IPS DF 19.7 (cell line): ENCODE data around the gene ADAP2.
"Not testable (repeated sequence)": the region's sequence is repeated elsewhere in the genome, so short reads cannot be mapped to it uniquely, and the experiment has no call there.

ENCODE experiments used
- DNase-seq: peaks from one replicate; pipeline ENCODE4 v3.0.0-alpha.2; 2013; ENCODE audit warnings: low read depth, low spot score

Gene ADAP2

GRCh38 chr17:30969989-30970830, 48.5 kb downstream of the ADAP2 start:
- no peak for DNase-seq

DNA sequence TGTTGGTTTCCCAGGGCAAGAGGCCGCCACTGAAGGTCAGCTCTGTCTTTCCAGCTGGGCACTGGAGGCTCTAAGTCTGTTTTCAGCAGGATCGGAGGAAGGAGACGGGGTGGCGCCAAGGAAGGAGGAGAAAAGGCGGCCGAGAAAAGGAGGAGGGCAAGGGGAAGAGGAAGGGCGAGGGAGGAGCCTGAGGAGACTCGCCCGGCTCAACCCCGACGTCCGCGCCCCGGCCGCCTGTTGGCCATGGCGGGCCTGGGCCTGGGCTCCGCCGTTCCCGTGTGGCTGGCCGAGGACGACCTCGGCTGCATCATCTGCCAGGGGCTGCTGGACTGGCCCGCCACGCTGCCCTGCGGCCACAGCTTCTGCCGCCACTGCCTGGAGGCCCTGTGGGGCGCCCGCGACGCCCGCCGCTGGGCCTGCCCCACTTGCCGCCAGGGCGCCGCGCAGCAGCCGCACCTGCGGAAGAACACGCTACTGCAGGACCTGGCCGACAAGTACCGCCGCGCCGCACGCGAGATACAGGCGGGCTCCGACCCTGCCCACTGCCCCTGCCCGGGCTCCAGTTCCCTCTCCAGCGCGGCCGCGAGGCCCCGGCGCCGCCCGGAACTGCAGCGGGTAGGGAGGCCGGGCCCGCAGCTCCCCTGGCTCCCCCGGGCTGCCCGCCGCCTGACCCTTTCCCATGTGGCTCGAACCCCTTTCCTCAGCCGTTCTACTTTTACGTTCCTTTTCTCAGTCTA, 49.3 kb downstream of the ADAP2 start, which contains the start of gene RNF135:
Gene RNF135, plus strand, starts transcription at position 209 of the 737 bp plus-strand sequence. Its CDS starts 35 bp downstream, at position 244.
- no peak for DNase-seq

- no peak for DNase-seq
Observed at GRCh38 chr17:30975042-30975820, 53.5 kb downstream of the ADAP2 start.

GRCh38 chr17:30979919-30980318, 58.2 kb downstream of the ADAP2 start:
- not testable (repeated sequence) for DNase-seq

DNA sequence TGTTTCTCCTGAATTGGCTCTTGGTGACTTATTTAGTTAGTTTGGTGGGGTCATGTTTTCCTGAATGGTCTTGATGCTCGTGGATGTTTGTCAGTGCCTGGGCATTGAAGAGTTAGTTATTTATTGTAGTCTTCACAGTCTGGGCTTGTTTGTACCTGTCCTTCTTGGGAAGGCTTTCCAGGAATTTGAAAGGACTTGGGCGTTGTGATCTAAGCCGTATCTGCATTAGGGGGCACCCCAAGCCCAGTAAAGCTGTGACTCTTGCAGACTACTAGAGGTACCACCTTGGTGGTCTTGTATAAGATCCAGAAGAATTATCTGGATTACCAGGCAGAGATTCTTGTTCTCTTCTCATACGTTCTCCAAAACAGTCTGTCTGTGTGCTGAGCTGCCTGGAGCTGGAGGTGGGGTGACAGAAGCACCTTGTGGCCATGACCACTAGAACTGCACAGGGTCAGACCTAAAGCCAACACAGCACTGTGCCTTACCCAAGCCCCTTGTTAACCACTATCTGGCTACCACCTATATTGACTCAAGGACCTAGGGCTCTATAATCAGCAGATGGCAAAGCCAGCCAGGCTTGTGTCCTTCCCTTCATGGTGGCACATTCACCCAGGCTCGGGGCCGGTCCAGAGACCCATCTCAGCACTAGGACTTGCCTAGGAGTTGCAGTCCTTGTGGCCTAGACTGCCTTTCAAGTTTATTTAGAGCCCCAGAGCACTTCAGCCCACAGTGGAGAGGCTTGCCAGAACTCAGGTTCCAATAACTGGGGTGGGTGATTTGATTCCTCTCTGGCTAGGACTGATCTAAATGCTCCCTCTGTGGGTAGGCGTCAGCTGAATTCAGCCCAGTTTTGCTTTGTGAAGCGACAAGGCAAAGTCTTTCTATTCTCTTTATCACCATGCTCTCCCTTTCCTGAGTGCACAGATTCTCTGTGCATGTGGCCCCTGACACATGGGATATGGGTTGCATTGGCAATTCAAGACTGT, 60.1 kb downstream of the ADAP2 start:
- DNase-seq, result no peak

DNA sequence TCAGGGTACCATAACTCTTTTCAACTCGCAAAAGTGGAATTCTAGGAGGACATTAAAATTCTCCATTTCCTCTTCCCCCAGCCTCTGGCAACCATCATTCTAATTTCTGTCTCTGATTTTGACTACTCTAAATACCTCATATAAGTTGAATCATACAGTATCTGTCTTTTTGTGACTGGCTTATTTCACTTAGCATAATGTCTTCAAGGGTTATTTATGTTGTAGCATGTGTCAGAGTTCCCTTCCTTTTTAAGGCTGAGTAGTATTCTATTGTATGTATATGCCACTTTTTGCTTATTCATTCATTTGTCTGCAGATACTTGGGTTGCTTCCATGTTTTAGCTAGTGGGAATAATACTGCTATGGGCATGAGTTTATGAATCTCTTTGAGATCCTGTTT, 61.1 kb downstream of the ADAP2 start:
- no peak for DNase-seq

DNA sequence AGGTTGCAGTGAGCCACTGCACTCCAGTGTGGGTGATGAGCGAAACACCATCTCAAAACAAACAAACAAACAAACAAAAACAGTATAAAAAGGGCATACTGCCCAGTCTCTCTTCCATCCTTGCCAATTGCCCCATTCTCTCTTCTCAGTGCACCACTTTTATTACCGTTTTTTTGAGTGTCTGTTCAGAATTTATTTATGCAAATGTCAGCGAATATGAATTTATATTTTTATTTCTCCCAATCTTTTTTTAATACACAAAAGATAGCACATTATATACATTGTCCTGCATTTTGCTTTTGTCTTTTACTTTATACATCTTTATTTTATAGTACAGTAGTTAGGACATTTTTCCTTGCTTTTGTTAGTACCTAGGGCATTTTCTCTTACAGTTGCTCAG, 68.7 kb downstream of the ADAP2 start:
- DNase-seq, result no peak

DNA sequence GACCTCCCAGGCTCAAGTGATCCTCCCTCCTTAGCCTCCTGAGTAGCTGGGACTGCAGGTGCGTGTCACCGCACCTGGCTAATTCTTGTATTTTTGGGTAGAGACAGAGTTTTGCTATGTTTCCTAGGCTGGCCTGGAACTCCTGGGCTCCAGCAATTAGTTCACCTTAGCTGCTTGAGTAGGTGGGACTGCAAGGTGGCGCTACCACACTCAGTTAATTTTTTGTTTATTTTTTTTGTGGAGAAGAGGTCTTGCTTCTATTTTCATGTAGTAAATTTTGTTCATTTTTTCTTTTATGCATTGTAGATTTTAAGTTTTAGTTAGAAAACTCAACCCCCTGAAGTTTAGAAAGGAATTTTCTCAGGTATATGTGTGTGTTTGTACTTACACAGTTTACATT, 70.8 kb downstream of the ADAP2 start:
- no peak for DNase-seq

DNA sequence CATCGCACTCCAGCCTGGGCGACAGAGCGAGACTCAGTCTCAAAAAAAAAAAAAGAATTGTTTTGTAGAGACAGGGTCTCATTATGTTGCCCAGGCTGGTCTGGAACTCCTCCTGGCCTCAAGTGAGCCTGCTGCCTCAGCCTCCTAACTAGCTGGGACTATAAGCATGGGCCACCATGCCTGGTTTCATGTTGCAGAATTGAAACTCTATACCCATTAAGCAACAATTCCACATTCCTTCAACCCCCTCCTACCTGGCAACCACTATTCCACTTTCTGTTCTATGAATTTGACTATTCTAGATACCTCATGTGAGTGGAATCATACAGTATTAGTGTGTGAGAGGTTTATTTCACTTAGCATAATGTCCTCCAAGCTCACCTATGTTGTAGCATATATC, 73.6 kb downstream of the ADAP2 start:
- DNase-seq, result no peak

GRCh38 chr17:30996486-30996885, 74.7 kb downstream of the ADAP2 start:
- no peak for DNase-seq

- no peak for DNase-seq
Observed at GRCh38 chr17:30997270-30997669, 75.5 kb downstream of the ADAP2 start.

DNA sequence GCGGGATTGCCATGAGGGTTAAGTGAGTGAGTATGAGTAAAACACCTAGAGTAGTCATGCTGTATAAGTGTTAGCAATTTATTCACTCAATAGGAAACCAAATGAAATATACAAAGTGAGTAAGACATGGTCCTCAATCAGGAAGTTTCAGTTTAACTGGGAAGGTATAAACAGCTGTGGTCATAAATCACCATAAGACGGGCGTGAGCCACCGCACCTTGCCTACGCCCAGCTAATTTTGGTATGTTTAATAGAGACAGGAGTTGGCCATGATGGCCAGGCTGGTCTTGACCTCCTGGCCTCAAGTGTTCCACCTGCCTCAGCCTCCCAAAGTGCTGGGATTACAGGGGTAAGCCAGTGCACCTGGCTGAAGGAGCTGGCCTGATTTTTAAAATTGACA, 76.1 kb downstream of the ADAP2 start:
- DNase-seq, result no peak

DNA sequence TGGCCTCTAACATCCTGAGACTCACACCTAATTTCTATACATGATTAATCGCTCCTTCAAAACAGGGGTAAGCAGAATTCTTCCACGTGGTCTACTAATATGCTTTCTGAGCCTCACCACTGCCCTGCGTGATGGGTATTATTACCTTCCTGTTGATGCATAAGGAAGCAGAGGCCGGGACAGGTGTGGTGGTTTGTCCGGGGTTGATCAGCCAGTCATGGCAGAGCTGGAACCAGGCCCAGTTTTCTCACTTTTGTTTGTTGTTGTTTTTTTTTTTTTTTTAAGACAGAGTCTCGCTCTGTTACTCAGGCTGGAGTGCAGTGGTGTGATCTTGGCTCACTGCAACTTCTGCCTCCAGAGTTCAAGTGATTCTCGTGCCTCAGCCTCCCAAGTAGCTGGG, 80.3 kb downstream of the ADAP2 start:
- DNase-seq, result no peak

GRCh38 chr17:31003225-31003866, 81.6 kb downstream of the ADAP2 start:
- DNase-seq, result no peak

DNA sequence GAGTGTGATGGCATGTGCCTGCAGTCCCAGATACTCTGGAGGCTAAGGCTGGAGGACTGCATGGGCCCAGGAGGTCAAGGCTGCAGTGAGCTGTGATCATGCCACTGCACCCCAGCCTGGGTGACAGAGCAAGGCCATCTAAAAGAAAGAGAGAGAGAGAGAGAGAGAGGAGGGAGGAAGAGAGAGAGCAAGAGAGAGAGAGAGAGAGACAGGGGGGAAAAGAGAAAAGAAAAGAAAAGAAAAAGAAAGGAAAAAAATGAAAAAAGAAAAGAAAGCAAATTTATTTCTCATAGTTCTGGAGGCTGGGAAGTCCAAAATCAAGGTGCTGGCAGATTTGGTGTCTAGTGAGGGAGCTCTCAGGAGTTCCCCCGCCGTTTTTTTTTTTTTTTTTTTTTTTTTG, 82.4 kb downstream of the ADAP2 start:
- DNase-seq, result no peak

- DNase-seq, result no peak
Observed at GRCh38 chr17:31007695-31008373, 86.1 kb downstream of the ADAP2 start.

DNA sequence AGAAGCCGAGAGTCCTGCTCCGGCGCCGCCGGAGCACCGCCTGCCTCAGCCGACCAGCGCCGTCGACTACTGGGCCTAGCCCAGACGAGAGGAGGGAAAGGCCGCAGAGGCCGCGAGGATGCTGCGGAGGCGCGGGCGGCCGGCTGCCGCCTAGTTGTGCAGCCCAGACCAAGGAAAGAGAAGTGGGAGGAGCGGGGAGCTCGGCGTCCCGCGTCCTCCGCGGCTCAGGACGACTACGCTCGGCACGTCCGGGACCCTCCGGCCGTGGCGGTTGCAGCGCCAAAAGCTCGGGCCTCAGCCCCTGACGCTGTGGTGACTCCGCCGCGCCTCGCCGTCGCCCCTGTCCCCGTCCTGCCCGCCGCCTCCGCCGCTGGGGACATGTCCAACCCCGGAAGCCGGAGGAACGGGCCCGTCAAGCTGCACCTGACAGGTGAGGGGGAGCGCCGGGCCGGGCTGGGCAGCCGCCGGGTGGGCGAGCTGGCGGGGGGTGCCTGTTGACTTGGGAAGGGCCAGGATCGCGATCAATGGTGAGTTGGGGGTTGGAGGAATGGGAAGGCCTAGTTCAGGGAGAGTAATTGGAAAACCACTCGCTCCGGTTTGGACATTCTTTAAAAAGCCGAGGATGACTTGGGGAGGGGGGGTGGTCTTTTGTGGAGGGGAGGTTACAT, 86.8 kb downstream of the ADAP2 start:
- no peak for DNase-seq
